Fibroblast of skin of left biceps (primary cell): Measurements from ENCODE around the gene PPM1N.

Experiments used
- DNase-seq, 2 experiments: peaks; one replicate each; pipeline ENCODE4 v3.0.0-alpha.2; 2013; ENCODE audit warnings: low read depth in 2 of 2

PPM1N gene

DNA sequence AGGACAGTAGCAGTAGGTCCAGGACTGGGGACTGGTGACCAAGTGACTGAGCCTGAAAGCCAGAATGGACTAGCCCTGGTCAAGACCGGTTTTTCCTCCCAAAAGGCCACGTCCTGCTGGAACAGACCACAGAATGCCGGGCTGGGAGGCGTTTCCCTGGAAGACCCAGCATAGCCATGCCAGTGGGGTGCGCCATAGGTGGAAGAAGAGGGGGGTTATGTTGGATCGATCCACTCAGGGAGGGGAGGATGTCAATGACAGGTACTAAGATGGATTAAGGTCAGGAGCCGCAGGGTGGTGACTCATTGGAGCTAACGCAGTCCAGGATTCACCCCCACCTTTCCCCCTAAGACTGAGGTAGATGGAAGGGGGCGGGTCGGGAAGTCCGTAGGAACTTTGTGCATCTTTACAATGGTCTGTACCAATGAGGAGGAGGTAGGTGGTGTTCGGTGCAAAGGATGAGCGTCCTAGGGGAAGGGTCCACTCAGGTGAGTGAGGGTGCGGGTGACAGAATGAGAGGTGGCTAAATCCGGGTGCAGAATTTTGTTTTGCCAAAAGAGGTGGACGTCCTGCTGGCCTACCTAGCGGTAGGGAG, 30.0 kb downstream of the PPM1N start:
- DNase-seq, result no peak

DNA sequence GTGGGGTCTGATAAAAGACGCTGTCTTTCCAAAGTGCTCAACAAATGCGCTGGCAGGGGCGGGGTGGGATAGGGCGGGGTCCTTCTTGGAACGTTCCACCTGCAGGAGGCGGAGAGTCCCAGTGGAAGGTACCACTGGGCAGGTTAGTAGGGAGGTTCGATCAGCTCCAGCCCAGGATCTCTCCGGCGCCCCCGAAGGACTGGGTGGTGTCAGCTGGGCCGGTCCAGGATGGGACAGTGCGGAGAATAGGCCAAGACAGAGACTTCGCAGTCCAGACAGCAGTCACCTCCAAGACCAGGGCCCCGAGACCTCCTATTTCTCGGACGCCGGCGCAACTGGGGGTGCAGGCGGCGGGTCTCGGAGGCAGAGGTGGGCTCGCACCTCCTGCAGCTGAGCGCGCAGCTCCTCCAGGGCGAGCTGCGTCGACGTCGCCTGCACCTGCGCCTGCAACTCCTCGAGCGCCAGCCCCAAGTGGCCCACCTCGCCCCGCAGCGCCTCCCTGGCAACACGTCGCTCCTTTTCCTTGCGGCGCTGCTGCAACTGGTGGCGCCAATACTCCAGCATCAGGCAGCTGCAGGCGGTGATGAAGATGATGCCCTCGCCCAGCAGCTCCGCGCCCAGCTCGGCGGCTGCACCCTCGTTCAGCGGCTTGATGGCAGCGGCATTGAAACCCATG, 30.6 kb downstream of the PPM1N start:
- DNase-seq, result no peak

DNA sequence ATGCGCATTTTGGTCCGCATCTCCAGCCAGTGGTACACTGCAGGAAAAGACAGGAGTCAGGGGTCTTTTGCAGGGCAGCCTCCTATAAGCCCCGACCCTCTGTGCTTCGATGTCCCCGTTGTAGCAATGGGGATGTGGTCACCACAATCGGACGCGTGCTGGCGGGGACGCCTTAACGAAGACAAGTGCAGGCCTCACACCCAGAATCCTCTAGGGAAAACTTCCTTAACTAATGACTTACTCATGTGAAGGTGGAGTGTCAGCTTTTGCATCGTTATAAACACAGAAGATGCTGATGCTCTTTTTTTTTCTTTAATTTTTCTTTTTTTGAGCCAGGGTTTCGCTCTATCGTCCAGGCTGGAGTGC, 31.2 kb downstream of the PPM1N start:
- DNase-seq, result no peak

DNA sequence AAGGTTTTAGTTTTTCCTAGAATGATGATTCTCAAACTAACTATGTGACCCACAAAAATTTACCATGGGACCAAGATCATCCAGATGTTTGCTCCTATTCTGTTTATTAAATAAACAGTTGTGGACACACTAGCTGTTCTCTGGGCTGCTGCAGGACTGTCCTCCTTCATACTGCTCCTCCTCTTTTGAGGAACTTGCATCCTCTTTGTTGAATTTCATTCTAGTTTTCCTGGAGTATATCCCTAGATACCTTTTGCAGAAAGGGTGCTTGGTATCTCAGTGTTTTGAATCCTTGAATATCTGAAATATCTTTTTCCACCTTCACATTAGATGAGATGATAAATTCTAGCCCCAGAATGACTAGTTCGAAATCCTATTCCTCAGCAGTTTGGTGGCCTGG, 33.1 kb downstream of the PPM1N start:
- DNase-seq, result no peak

DNA sequence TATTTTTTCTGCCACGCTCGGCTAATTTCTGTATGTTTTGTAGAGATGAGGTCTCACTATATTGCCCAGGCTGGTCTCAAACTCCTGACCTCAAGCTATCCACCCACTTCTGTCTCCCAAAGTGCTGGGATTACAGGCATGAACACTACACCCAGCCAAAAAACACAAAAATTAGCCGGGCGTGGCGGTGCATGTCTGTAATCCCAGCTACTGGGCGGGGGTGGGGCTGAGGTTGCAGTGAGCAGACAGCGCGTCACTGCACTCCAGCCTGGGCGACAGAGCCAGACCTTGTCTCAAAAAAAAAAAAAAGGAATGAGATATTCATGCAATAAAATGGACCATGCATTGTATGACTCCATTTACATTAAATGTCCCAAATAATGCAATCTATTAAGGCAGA, 41.2 kb downstream of the PPM1N start:
- no peak for DNase-seq

DNA sequence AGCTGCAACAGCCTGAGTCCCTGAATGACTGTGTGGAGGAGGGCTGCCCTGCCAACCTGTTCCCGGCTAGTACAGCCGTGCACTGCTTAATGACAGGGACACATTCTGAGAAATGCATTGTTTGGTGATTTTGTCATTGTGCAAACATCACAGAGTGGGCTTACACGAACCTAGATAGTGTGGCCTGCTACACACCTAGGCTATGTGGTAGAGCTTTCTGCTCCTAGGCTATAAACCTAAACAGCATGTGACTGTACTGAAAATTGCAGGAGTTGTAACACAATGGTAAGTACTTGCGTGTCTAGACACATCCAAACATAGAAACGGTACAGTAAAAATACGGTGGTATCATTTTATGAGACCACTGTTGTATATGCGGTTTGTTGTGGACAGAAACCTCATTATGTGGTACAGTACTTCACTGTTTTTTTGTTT, 44.0 kb downstream of the PPM1N start:
- no peak for DNase-seq

DNA sequence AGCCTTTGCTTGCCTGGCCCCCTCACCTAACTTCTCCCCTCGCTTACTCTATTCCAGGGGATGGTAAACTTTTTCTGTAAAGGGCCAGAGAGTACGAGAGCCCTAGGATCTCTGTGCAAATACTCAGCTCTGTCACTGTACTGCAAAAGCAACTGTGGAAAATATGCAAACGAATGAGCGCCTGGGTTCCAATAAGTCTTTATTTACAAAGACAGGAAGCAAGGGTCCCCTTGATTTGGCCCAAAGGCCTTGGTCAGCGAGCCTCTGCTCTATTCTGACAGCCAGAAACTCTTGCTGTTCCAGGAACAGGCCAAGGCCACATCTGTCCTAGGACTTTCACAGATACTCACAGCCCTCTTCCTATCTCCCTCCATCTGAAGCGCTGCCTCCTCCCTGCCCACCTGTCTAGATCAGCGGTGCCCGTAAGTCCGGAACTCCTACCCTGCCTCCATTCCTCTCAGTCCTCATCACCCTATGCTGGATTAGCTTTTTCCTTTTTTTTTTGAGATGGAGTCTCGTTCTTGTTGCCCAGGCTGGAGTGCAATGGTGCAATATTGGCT, 49.0 kb downstream of the PPM1N start:
- no peak for DNase-seq

DNA sequence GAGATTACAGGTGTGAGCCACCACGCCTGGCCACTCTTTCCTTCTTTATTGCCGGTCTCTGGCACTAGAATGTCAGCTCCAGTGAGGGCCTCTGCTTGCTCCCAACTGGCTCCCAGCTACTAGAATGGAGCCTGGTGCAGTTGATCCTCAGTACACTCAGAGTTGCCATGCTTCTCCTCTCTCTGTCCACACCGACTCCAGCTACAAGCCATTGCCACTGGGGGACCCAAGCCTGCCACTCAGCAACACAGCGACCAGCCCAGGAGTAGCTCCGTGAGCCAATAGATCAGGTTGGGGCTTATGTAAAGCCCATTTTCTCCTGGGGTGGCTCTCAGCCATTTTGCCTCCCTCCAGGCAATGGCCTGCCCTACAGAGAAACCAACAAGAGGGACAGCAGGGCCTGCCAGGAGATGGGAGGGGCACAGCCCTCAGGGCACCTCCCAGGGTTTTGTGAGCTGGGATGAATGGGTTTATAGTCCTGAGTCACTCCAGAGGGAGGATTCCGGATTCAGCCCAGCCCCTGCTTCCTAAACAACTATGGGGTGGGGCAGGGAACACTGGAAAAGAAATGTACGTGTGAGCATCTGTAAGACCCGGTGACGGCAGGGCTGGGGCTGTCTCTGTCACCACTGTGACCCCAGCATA, 49.8 kb downstream of the PPM1N start:
- no peak for DNase-seq
